M059J (cell line): ENCODE measurements around the gene AMIGO1. TPM values are rescaled to one million over a fixed set of nuclear protein-coding genes. Genes with fewer than 3 reads are reported as not detected.

Source experiments
- DNase-seq: peaks from one replicate; pipeline ENCODE4 v3.0.0-alpha.2; 2012; ENCODE audit warnings: low read depth
- total RNA-seq: library from RNA; depleted of rRNA; stranded (reverse); fragments of >200 nt; shearing (Covaris generic); gene quantifications from 2 replicates; pipeline ENCODE4 v1.2.3, GENCODE V29; 2014

AMIGO1 gene
- total RNA-seq, 1 experiment from 2014 or later, result 2.4 TPM

- peak; percentile 77 for DNase-seq
These were observed 23.0 kb upstream of the AMIGO1 start for GRCh38 chr1:109532365-109533136.

DNA sequence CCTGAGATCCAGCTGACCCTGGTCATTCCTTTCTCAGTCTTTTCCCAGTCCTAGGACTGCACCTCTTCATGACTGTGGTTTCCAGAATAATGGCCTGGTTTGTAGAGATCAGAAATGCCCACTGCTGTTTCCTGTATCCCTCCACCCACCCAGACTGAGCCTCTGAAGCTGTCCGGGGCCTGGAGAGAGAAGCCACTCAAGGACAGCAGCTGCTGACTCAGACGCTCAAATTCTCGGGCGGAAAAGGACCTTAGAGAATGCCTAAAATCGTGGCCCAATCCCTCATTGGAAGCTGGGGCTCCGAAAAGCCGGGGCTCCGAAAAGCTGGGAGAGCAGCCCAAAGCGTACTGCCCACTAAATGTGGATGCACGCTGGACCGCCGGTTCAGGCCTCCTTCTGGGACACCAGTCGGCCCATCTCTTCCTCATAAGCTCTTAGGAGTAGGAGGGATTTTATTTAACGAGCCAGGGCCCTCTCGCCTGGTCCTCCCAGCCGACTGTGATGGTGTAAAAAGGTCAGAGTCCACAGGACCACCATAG lies 22.4 kb upstream of the AMIGO1 start:
- DNase-seq, result no peak

- no peak for DNase-seq
These were observed 21.9 kb upstream of the AMIGO1 start for GRCh38 chr1:109531380-109531779.

DNA sequence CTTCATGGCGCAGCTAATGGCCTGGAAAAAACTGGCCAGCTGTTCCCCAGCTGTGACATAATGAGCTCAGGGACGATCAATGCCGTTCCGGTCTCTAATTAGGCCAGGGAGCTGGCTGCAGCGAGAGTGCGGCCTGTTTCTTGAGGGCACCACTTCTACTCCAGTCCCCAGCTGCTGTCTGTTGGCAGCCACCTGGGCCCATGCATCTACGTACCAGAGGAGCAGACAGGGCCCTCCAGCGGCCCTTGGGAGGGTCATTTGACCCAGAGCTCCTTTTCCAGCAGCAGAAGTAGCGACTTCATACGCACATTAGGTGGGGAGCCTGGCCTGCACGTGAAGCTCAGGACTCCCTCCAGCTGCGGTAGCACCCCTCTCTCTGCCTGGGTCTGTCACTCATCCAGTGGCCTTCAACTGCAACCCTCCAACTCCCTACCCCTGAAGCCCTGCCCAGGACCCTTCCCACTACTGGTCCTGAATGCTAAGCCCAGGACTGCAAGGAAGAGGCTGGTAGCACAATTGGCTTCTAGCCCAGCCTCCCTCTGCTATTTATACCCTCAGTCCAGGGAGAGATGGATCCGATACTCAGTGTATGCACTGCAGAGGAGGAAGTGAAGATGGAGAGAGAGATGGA lies 21.0 kb upstream of the AMIGO1 start:
- no peak for DNase-seq

DNA sequence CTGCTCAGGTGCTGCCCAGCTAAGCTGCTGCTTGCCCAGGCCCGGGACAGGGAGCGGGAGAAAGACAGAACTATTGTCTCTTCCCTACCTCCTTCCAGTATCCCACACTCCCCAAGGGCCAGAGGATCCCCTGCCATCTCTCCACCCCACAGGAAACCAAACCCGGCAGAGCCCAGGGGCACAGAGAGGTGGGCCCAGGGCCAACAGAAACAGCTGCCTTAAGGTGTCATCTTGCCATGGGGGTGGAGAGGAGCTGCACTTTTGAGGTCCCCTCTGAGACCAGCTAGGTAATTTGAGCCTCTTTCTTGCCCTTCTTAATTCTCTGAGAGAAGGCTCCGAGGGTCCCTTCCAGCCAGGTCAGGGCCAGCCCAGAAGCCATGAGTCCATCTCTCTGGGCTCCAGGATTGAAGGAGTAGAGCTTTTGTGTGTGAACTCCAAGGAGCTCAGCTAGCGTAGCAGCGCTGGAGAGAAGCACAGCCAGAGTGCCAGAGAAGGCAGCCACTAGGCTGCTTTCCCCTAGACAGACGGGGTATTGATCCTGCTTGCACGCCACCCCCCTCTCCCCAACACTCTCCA lies 20.4 kb upstream of the AMIGO1 start:
- DNase-seq, result peak; percentile 49

- no peak for DNase-seq
These were observed 19.2 kb upstream of the AMIGO1 start for GRCh38 chr1:109528712-109529111.

GRCh38 chr1:109527846-109528695 lies 18.5 kb upstream of the AMIGO1 start:
- DNase-seq, result no peak

GRCh38 chr1:109527098-109527811 lies 17.7 kb upstream of the AMIGO1 start:
- no peak for DNase-seq

DNA sequence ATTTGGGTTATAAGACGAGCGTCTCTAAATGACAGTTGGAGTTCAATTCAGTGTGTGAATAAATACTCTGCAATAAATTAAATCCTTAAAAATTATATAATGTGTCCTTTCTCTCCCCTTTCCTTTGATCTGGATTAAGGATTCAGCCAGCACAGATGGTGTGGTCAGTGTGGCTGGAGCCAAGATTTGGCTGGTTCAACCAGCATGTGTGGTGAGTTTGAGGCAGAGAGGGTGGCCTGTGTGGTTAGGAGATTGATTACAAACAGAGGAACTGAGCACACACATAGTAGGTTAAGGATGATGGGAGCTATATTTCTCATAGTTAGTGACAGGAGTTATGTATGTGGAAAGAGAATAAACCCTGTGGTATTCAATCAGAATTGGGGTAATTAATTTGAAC lies 14.2 kb upstream of the AMIGO1 start:
- no peak for DNase-seq

GRCh38 chr1:109522026-109522425 lies 12.5 kb upstream of the AMIGO1 start:
- DNase-seq, result no peak

DNA sequence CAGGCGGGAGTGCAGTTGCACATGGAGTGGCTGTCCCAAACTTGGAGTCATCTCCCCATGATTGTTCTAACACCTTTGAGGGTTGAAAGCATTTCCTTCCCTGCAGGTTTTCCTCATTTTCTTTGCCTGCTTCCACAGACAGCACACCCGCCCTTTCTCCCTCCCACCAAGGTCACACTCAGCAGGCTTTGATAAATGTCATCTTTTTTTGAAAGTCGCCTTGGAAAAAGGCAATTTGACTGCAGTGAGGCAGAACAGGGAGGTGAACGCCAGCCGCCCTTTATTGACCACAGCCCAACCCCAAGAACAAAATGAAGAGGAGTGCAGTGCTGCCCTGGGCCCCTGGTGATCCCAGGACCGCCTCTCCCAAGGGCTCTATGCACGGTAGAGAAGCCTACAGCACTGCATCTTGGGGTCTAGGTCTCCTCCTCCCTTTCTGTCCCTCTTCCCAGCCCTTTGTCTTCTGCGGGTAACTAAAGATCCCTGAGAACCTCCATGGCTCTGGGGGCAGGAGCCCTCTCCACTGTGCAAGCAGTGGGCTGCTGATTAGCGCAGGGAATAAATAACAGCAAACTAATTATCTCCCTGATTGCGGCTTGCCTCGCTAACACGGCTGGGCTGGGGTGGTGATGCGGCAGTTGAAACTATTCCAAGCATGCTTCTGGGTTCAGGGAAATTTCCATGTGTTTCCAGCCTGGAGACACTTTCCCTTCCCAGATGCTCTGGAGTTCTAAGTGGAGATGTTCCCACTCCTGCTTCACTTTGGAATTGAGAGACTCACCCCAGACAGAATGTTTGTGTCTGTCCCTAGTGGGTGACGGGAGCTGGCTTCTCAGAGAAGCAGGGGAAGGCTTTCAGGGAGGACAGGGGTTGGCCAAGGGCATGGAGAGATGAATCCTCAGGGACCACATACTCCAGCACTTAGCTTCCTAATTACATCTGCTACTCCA lies 11.8 kb upstream of the AMIGO1 start:
- no peak for DNase-seq

- no peak for DNase-seq
These were observed 7.8 kb upstream of the AMIGO1 start for GRCh38 chr1:109517337-109517736.

GRCh38 chr1:109516872-109517271 lies 7.3 kb upstream of the AMIGO1 start:
- peak; percentile 86 for DNase-seq

- DNase-seq, result peak; percentile 55
These were observed 5.3 kb upstream of the AMIGO1 start for GRCh38 chr1:109514846-109515245.

GRCh38 chr1:109513110-109513710 lies 3.7 kb upstream of the AMIGO1 start:
- no peak for DNase-seq

DNA sequence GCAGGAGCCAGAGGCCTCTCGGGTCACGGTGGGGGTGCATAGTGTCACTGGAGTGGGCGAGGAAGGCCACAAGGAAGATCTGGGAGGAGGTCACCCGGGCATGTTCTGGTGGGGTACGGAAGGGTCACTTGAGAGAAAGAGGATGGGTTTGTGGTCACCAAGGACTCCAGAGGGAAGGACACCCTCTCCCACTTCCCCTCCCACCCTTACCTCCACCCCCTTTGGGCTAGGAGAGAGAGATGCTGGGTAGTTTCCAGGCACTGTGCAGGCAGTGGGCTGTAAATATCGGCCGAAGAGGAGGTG lies 703 bp downstream of the AMIGO1 start:
- no peak for DNase-seq

DNA sequence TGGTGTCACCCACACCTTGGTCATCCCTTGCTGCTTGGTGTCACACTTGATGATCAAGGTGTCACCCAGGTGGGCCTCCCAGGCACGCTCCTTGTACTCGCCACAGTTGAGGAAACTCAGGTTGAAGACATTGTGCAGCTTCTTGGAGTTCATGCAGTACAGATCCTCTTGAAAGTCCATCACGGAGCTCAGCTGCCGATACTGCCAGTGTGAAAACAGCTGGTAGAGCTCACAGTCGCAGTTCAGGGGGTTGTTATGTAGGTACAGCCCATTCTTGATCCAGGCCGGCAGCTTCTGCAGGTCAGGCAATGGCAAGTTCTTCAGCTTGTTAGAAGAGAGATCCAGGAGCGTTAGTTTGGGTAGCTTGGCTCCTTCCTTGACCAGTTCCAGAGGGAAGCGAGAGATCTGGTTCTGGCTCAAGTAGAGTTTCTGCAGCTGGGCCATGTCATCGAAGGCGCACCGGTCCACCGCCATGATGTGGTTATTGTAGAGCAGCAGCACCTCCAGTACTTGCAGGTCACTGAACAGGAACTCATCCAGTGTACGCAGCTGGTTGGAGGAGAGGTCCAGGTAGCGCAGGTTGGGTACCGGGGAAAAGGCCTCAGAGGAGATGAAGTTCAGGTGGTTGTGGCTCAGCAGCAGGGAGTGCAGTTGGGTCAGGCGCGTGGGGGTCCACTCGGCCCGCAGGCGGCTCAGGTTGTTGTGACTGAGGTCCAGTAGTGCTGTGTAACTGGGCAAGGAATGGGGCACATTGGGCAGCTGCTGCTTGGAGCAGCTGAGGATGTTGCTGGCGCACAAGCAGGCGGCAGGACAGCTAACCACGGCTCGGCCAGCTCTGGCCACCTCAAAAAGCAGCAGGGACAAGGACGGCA lies 1.3 kb downstream of the AMIGO1 start:
- DNase-seq, result no peak

- no peak for DNase-seq
These were observed 4.6 kb downstream of the AMIGO1 start for GRCh38 chr1:109504974-109505373.

DNA sequence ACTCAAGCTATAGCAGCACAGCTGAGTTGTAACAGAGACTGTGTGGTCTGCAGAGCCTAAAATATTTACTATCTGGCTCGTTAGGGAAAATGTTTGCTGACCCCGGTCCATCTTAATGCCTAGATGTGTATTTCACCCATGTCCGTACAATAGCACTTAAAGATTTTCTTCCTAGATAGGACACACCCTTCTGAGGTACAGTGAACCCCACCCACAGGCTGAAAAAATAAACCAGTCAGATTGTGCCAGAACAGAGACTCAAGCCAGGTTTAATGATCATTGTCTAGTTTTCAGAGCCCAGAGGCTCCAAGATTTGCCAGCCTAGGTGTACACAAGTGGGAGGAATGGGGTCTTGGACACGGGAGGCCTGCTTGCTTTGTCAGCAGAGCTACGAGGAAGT lies 5.6 kb downstream of the AMIGO1 start:
- no peak for DNase-seq
